Measurements from ENCODE around the gene NFIC.

- no peak for TF ChIP-seq POLR2A (IDR thresholded peaks at IDR 0.05; ENCODE audit: low read depth, low read length)
- TF ChIP-seq CTCF (conservative IDR thresholded peaks at IDR 0.05; ENCODE audit: low read depth, low read length) = no peak
- no peak for TF ChIP-seq SMC3 (IDR thresholded peaks at IDR 0.05; ENCODE audit: low read depth, low read length)
- no peak for TF ChIP-seq RCOR1 (IDR thresholded peaks at IDR 0.05; ENCODE audit: insufficient replicate concordance, low read length)
- TF ChIP-seq NFE2L2 (IDR thresholded peaks at IDR 0.05; ENCODE audit: low read depth, low read length) = no peak
- no peak for TF ChIP-seq MXI1 (IDR thresholded peaks at IDR 0.05; ENCODE audit: borderline replicate concordance, low read depth, low read length)
- no peak for TF ChIP-seq USF2 (IDR thresholded peaks at IDR 0.05; ENCODE audit: low read depth, low read length)
- TF ChIP-seq, protein P1, sequence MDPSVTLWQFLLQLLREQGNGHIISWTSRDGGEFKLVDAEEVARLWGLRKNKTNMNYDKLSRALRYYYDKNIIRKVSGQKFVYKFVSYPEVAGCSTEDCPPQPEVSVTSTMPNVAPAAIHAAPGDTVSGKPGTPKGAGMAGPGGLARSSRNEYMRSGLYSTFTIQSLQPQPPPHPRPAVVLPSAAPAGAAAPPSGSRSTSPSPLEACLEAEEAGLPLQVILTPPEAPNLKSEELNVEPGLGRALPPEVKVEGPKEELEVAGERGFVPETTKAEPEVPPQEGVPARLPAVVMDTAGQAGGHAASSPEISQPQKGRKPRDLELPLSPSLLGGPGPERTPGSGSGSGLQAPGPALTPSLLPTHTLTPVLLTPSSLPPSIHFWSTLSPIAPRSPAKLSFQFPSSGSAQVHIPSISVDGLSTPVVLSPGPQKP (IDR thresholded peaks at IDR 0.05; ENCODE audit: borderline replicate concordance, low read depth, low read length) = no peak
- TF ChIP-seq BHLHE40 (IDR thresholded peaks at IDR 0.05; ENCODE audit: low read depth, low read length) = no peak
- no peak for TF ChIP-seq FOS (IDR thresholded peaks at IDR 0.05; ENCODE audit: low read depth, low read length)
- no peak for TF ChIP-seq MAZ (IDR thresholded peaks at IDR 0.05; ENCODE audit: borderline replicate concordance, low read depth, low read length)
- no peak for TF ChIP-seq RAD21 (IDR thresholded peaks at IDR 0.05; ENCODE audit: low read length)
- TF ChIP-seq MAFK (IDR thresholded peaks at IDR 0.05; ENCODE audit: low read depth, low read length) = no peak
These were observed 109.1 kb downstream of the NFIC start for GRCh38 chr19:3475449-3475848.
